GM18526 (cell line): ENCODE results near the gene SPDL1.
A peak's percentile ranks its signal among the peaks of the same experiment; 100 is the strongest.

ENCODE experiments used
- POLR2A ChIP-seq: IDR thresholded peaks from 3 replicates; pipeline ENCODE4 v1.6.1; 2011; ENCODE audit not compliant: insufficient read length; ENCODE audit errors: extremely low read depth

SPDL1 gene

GRCh38 chr5:169602535-169602934 lies 19.0 kb downstream of the SPDL1 start:
- TF ChIP-seq POLR2A, result no peak

- TF ChIP-seq POLR2A, result no peak
Measured at GRCh38 chr5:169606279-169606678, 22.7 kb downstream of the SPDL1 start.

DNA sequence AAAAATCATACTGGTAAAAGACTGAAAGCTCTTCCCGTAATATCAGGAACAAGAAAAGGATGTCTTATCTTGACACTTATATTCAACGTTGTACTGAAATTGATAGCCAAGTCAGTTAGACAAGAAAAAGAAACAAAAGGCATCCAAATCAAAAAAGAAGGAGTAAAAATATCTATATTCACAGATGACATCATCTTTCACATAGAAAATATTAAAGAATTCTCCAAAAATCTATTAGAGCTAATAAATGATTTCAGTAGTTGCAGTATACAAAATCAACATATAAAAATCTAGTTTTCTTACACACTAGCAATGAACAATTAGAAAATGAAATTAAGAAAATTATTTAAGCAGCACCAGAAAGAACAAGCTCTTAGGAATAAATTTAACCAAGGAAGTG lies 24.3 kb downstream of the SPDL1 start:
- TF ChIP-seq POLR2A, result no peak

- TF ChIP-seq POLR2A, result no peak
Measured at GRCh38 chr5:169609716-169610115, 26.1 kb downstream of the SPDL1 start.

DNA sequence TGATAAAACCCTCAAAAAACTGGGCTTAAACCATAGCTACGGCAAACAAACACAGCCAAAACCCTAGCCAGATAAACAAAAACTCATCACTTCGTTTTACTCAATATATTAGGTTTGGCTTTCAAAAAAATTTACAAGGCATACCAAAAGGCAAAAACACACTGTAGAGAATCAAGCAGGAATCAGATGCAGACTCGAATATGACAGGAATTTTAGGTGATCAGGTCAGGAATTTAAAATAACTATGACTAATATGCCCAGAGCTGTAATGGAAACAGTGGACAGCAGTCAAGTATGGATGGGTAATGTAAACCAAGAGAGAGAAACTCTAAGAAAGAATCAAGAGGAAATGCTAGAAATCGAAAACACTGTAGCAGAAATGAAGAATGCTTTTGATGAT lies 27.0 kb downstream of the SPDL1 start:
- no peak for TF ChIP-seq POLR2A

DNA sequence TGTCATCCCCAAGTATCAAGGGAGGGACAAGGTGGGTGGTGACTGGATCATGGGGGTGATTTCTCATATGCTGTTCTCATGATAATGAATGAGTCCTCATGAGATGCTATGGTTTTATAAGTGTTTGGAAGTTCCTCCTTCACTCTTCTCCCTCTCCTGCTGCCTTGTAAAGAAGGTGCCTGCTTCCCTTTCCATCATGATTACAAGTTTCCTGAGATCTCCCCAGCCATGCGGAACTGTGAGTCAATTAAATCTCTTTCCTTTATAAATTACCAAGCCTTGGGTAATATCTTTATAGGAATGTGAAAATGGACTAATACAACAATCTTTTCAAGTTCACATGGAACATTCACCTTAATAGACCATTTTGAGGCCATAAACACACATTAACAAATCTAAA lies 32.0 kb downstream of the SPDL1 start:
- TF ChIP-seq POLR2A, result no peak

GRCh38 chr5:169626779-169627178 lies 43.2 kb downstream of the SPDL1 start:
- TF ChIP-seq POLR2A, result no peak

DNA sequence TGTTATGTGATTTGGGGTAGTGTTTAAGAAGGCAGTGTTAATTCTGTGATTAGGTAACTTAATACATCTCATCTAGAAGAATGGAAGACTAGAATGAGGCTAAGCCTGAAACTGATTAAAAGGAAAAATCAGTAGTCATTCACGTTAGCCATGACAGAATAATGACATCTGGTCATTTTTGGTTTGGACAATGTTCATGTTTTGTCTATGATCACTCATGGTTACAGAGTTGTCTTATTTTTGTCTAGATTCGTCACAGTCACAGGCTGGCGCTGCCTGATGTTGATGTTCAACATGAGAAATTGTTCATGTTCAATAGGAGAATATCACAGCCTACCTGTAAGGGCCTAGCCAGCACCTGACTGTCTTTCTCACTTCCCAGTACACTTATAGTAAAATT lies 44.0 kb downstream of the SPDL1 start:
- TF ChIP-seq POLR2A, result no peak

GRCh38 chr5:169628892-169629291 lies 45.3 kb downstream of the SPDL1 start:
- TF ChIP-seq POLR2A, result no peak

DNA sequence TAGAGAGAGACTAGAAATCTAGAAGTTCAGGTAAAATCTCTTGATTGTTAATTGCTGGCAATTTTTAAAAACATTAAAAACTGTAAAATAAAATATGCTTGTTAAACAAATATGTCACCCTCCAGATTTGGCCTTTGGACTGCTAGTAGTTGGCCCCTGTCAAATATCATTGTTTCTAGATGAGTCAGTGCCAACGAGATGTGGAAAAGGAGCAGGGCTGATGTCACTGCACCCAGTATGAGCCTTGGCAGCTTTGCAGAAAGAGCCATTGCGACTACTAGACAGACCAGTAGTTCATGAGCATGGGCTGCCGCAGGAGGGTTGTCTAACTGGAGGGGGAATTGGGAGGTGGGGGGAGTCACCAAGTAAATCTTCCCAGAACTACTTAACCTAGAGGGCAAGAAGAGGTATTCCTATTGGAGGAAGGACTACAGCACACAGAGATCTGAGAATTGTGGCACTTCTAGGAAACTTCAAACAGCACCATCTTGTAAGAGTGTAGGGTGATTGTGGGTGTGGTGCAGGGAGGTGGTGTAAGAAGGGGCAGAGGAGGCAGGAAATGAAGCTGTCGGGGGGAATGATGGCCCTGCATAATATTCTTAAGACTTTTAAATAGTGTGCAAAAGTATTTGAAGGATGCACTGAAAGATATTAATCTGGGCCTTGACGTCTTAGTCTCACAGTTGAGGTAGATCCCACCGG lies 46.4 kb downstream of the SPDL1 start:
- no peak for TF ChIP-seq POLR2A

- TF ChIP-seq POLR2A, result no peak
Measured at GRCh38 chr5:169631360-169631759, 47.8 kb downstream of the SPDL1 start.

- no peak for TF ChIP-seq POLR2A
Measured at GRCh38 chr5:169632946-169633345, 49.4 kb downstream of the SPDL1 start.

DNA sequence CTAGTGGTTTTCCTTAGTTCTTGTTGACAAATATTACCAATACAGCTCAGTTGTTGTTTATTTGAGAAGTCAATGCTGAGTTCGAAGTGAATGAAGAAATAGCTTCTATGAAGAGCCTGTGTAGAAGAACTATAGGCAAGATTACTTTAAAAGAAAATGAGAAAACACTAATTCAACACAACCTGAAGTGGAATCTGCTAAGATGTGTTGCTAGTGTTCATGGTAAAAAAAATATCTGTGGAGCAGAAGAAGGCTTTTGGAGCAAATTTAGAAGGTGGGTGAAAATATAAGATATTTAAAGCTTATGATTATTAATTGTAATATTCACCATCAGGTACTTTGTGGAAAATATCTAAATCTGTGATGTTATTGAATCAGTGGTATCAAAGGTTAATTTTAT lies 51.0 kb downstream of the SPDL1 start:
- TF ChIP-seq POLR2A, result no peak

DNA sequence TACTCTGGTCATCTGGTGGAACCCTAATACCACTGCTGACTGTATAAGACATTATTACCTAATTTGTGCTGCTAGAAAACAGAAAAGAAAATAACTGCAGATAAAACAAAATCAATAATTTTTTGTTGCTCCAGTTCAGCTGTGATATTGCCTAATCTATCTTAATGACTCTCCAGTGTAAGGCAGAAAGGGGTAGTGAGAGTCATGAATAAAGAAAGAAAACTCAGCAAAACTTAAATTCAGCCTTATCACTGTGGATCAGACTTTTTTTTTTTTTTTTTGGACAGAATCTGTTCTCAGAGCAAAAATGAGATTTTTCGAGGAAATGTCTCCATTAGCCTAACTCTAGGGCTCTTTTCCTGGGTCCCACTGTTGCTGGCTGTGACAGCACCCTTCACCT lies 52.4 kb downstream of the SPDL1 start:
- no peak for TF ChIP-seq POLR2A

DNA sequence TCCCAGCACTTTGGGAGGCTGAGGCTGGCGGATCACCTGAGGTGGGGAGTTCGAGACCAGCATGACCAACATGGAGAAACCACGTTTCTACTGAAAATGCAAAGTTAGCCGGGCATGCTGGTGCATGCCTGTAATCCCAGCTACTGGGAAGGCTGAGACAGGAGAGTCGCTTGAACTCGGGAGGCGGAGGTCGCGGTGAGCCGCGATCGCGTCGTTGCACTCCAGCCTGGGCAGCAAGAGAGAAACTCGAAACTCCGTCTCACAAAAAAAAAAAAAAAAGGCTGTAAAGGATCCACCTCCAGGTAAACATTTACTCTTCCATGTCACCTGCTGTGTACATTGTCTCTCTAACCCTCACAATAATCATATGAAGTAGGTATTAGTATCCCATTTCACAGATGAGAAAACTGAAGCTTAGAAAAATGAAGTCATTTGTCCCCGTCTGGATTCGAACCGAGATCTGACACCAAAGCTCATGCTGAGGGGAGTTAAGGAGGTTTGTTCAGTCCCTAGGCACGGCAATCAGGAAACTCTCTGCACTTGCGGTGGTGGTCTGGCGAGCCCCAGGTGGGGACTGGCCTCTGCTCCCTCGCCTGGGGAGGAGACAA lies 53.0 kb downstream of the SPDL1 start:
- no peak for TF ChIP-seq POLR2A

DNA sequence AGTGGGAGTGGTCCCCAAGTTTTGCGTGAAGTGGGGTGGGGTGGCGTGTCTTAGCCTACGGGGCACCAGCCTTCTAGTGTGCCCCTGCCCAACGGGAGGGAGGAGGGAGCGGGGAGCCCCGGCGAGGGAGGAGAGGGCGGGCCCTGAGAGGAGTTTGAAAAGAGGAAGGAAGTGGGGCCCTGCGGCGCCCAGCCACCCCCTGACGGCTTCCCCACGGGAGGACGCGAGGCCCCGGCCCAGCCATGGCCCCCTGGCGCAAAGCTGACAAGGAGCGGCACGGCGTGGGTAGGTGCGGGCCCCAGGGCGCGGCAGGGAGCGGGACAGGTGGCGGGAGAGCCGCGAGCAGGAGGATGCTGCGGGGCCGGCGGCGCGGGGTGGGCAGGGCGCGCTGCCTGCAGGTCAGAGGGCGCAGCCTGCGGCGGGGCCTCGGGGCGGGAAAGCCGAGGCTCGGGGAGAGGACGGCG lies 53.5 kb downstream of the SPDL1 start, which contains the start of gene DOCK2:
TSS of gene DOCK2 (plus strand) at position 191 of the 464 bp plus-strand sequence. CDS start at position 243, 52 bp downstream.
- TF ChIP-seq POLR2A, result peak; percentile 66

GRCh38 chr5:169637549-169638121 lies 54.1 kb downstream of the SPDL1 start:
- peak; percentile 63 for TF ChIP-seq POLR2A

DNA sequence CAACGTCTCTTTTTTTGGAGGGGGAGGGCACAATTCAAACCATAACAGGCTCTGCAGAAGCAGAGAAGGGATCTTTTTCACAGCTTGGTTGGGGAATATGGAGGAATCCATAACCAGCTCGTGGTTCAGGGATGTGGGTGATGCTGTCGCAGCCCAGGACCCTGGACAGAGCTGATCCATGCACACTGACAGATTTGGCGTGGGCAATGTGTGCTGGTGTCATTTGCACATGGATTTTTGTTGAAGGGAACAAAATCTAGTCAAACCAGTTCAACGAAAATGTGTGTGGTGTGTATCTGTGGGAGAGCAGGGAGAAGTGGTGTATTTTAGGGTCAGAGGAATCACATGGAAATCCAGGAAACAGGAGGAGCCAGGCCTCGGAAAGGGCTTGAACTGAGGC lies 57.7 kb downstream of the SPDL1 start:
- TF ChIP-seq POLR2A, result no peak
